GM12878 (cell line): ENCODE data around the gene HSD11B1. TPM values are rescaled to one million over a fixed set of nuclear protein-coding genes. Genes with fewer than 3 reads are reported as not detected.

ENCODE experiments used
- ATAC-seq: fragments of 200-7000 bp; cut with Tn5 transposase; 3 replicates; pipeline ENCODE4 v1.9.1; 2020; ENCODE audit warnings: mild to moderate bottlenecking, moderate library complexity
- BruUV-seq: library from RNA; stranded (reverse); fragments of 400-500 nt; replicated peaks from 2 replicates; lab custom pipeline; 2021; lab: Mats Ljungman, UMichigan
- CTCF ChIA-PET: fragments of 300-600 bp; sonication (Branson Sonifier 250); formaldehyde crosslinking; extraction: SDS; loops from one replicate; lab custom pipeline; 2021; ENCODE audit warnings: inconsistent platforms; lab: Yijun Ruan, JAX
- POLR2A ChIA-PET: fragments of 350-600 bp; formaldehyde crosslinking; extraction: SDS; loops from one replicate; lab custom pipeline; 2021; ENCODE audit warnings: inconsistent platforms; lab: Charles Lee
- RAD21 ChIA-PET: fragments of 300-600 bp; sonication (Branson Sonifier 250); formaldehyde crosslinking; loops from one replicate; lab custom pipeline; 2023; ENCODE audit warnings: antibody characterized with exemption; ENCODE audit not compliant: unreplicated experiment; lab: Charles Lee
- SMC1A ChIA-PET: fragments of 300-600 bp; sonication (Branson Sonifier 250); formaldehyde crosslinking; loops from one replicate; lab custom pipeline; 2023; ENCODE audit not compliant: unreplicated experiment, uncharacterized antibody; lab: Charles Lee
- DNase-seq: peaks from one replicate; pipeline ENCODE4 v3.0.0-alpha.2; 2011; ENCODE audit warnings: low read depth, low spot score
- FAIRE-seq: peaks from 3 replicates; lab custom pipeline; 2011; peaks lifted over from hg19 to GRCh38; lab: Jason Lieb, UNC
- H2AFZ ChIP-seq: 2 replicates; pipeline ENCODE4 v1.6.0; 2011; ENCODE audit warnings: low read depth, low read length, control low read depth; ENCODE audit not compliant: control insufficient read depth
- H3K27ac ChIP-seq: 2 replicates; pipeline ENCODE4 v1.5.1; 2011; ENCODE audit warnings: control low read depth; ENCODE audit not compliant: control insufficient read depth, insufficient read depth
- H3K27me3 ChIP-seq, 2 experiments: replicated peaks in 1 of 2; 2 replicates each; pipeline versions ENCODE4 v1.6.0 to v1.6.1; 2011; ENCODE audit warnings: low read length in 1 of 2; ENCODE audit not compliant: control insufficient read depth in 2 of 2, insufficient read depth in 2 of 2
- H3K36me3 ChIP-seq, 2 experiments: 2 replicates each; pipeline ENCODE4 v1.5.1; 2011; ENCODE audit warnings: low read length in 1 of 2; ENCODE audit not compliant: control insufficient read depth in 2 of 2, insufficient read depth in 2 of 2
- H3K4me1 ChIP-seq: 2 replicates; pipeline ENCODE4 v1.6.1; 2011; ENCODE audit warnings: mild to moderate bottlenecking, low read length, moderate library complexity, mixed read lengths; ENCODE audit not compliant: control insufficient read depth, insufficient read depth
- H3K4me2 ChIP-seq: 2 replicates; pipeline ENCODE4 v1.6.0; 2011; ENCODE audit warnings: control low read depth; ENCODE audit not compliant: control insufficient read depth, insufficient read depth
- H3K4me3 ChIP-seq: fragments of 200-600 bp; sonication (generic); 2 replicates; pipeline ENCODE4 v1.5.1; 2016
- H3K79me2 ChIP-seq: 2 replicates; pipeline ENCODE4 v1.6.0; 2011; ENCODE audit warnings: low read length; ENCODE audit not compliant: control insufficient read depth, insufficient read depth
- H3K9ac ChIP-seq: 2 replicates; pipeline ENCODE4 v1.8.0; 2011; ENCODE audit warnings: low read length, control low read depth, mixed read lengths; ENCODE audit not compliant: control insufficient read depth, insufficient read depth
- H3K9me3 ChIP-seq: replicated peaks from 3 replicates; pipeline ENCODE4 v1.5.1; 2011; ENCODE audit warnings: mild to moderate bottlenecking, low read length; ENCODE audit not compliant: control insufficient read depth, insufficient read depth
- H4K20me1 ChIP-seq: 2 replicates; pipeline ENCODE4 v1.6.0; 2011; ENCODE audit not compliant: control insufficient read depth, insufficient read depth
- BCLAF1 ChIP-seq: fragments of 450-650 bp; IDR thresholded peaks from 2 replicates; pipeline ENCODE4 v1.6.1; 2017; ENCODE audit warnings: antibody characterized with exemption, mild to moderate bottlenecking, moderate library complexity
- EED ChIP-seq: sonication (generic); IDR thresholded peaks from 2 replicates; pipeline ENCODE4 v1.6.1; 2016; ENCODE audit warnings: antibody characterized with exemption, low read depth
- GATAD2B ChIP-seq: fragments of 450-650 bp; conservative IDR thresholded peaks from 2 replicates; pipeline ENCODE4 v1.6.1; 2017; ENCODE audit warnings: low read depth, mild to moderate bottlenecking, moderate library complexity
- MTA3 ChIP-seq: IDR thresholded peaks from 2 replicates; pipeline ENCODE4 v1.6.1; 2012; ENCODE audit warnings: low read length, inconsistent platforms, borderline replicate concordance
- NRF1 ChIP-seq: conservative IDR thresholded peaks from 2 replicates; pipeline ENCODE4 v1.6.1; 2011; ENCODE audit warnings: mild to moderate bottlenecking, low read depth, low read length, improper control_type of control experiment
- SMC3 ChIP-seq: IDR thresholded peaks from 2 replicates; pipeline ENCODE4 v1.6.1; 2011; ENCODE audit warnings: low read length, improper control_type of control experiment, borderline replicate concordance
- SPI1 ChIP-seq: IDR thresholded peaks from 2 replicates; pipeline ENCODE4 v1.6.1; 2011; ENCODE audit warnings: low read depth, mild to moderate bottlenecking, low read length, moderate library complexity, borderline replicate concordance; ENCODE audit not compliant: insufficient read depth
- ZBTB40 ChIP-seq: fragments of 450-650 bp; IDR thresholded peaks from 2 replicates; pipeline ENCODE4 v1.6.1; 2016; ENCODE audit warnings: mild to moderate bottlenecking, moderate library complexity, borderline replicate concordance
- WGBS: methylation state at CpG from one replicate; pipeline ENCODE4 v1.1.6; 2016; ENCODE audit warnings: low lambda C conversion rate; ENCODE audit not compliant: insufficient replicate concordance, insufficient coverage; ENCODE audit errors: missing lambda C conversion rate; 5-methylcytosine and 5-hydroxymethylcytosine counted together
- in situ Hi-C: fragments of 300-500 bp; cut with MboI; formaldehyde crosslinking; loops from 9 replicates; pipeline ENCODE4 v1.14.3; 2018; ENCODE audit warnings: mixed read lengths
- intact Hi-C: fragments of 100-400 bp; cut with micrococcal nuclease; formaldehyde crosslinking; loops from one replicate; pipeline ENCODE4 v1.14.2; 2022; ENCODE audit not compliant: unreplicated experiment
- polyA plus RNA-seq, 11 experiments: library from polyadenylated mRNA; depleted of rRNA in 4 of 11; unstranded in 6 of 11; stranded (reverse) in 5 of 11; fragments of >200 nt; fragmentation: Nextera tagmentation in 4 of 11; fragmentation: Illumina TruSeq in 1 of 11; extraction: Ambion mirVana in 4 of 11; extraction: Trizol in 1 of 11; gene quantifications; 1 replicate in 1 of 11; 2 replicates in 10 of 11; pipeline versions ENCODE4 v1.2.1 to v1.2.3, GENCODE V29; 2011 to 2016; ENCODE audit warnings: inconsistent platforms in 2 of 11, missing spikeins in 2 of 11, low read depth in 1 of 11
- total RNA-seq, 4 experiments: library from RNA; depleted of rRNA in 3 of 4; stranded (reverse); fragments of >200 nt in 3 of 4; fragmentation: Illumina TruSeq in 1 of 4; extraction: Trizol in 1 of 4; gene quantifications; 2 replicates each; pipeline versions ENCODE4 v1.2.1 to v1.2.3, GENCODE V29; 2013 to 2021

The HSD11B1 gene
- total and polyA plus RNA-seq, 10 of the 15 experiments (the other 5 are each of a cell fraction or from before 2014, with no cell fraction given), result 0.04 to 0.27 (median 0.15) TPM; not detected in 7

GRCh38 chr1:209670441-209671082 is 34.1 kb upstream of the HSD11B1 start:
- FAIRE-seq (no peak), DNase-seq (no peak), ATAC-seq (no peak)
- Histone ChIP-seq H2AFZ (no peak overlapping the region), H3K4me1 (peaks cover 18% of the 10 kb centered on the region), H3K4me2 (no peak overlapping the region), H4K20me1 (no peaks in the 10 kb centered on the region), H3K27ac (no peak overlapping the region), H3K4me3 (no peak overlapping the region), H3K79me2 (no peaks in the 10 kb centered on the region), H3K9me3 (no peaks in the 10 kb centered on the region), H3K9ac (no peak overlapping the region), H3K36me3 (no peaks in the 10 kb centered on the region), H3K27me3 (no peaks in the 10 kb centered on the region; a peak in 2 of 4 replicates)
- RAD21 ChIA-PET, result interaction anchor here (1.2 to 1.4 kb wide), 2 partner anchors 13 to 18 kb away, joined by 4 to 6 read pairs; partner anchors contain the start of gene LAMB3
- no TSS peak for BruUV-seq
- intact Hi-C loops (loop anchor here (10.0 kb wide), 1 partner anchor 1846 kb away; no protein-coding TSS in a partner anchor), in situ Hi-C loops (no loop called here)
- POLR2A ChIA-PET, result interaction anchor here (1.2 to 6.2 kb wide), 3 partner anchors 12 to 18 kb away, joined by 3 to 43 read pairs (median 5); no protein-coding TSS in a partner anchor
- 86% methylated on average over 1 of the region's 1 CpG for WGBS
- no peak for TF ChIP-seq SPI1
- TF ChIP-seq SMC3, result no peak
- no peak for TF ChIP-seq GATAD2B
- TF ChIP-seq BCLAF1, result no peak
- no peak for TF ChIP-seq EED
- no peak for TF ChIP-seq MTA3
- TF ChIP-seq ZBTB40, result no peak
- no peak for TF ChIP-seq NRF1
- CTCF ChIA-PET, result interaction anchor here (1.3 to 1.5 kb wide), 2 partner anchors 16 to 78 kb away, joined by 4 read pairs; no protein-coding TSS in a partner anchor
- SMC1A ChIA-PET, result interaction anchor here (0.6 to 10.1 kb wide), 4 partner anchors 17 to 671 kb away, joined by 3 to 261 read pairs (median 3); partner anchors contain the start of gene LAMB3
